Trophoblast cell (in vitro differentiated cells and primary cell): ENCODE results near the gene PDGFD.

Source experiments
- DNase-seq, 2 donors: peaks; one replicate each; pipeline ENCODE4 v3.0.0-alpha.2; 2016
- H2AFZ ChIP-seq: 2 replicates; pipeline ENCODE4 v1.6.1; 2013; ENCODE audit warnings: low read length, moderate library complexity, mild to moderate bottlenecking; ENCODE audit not compliant: insufficient read depth, poor library complexity
- H2AK5ac ChIP-seq: 2 replicates; pipeline ENCODE4 v1.6.1; 2013; ENCODE audit warnings: mild to moderate bottlenecking, low read length
- H2BK120ac ChIP-seq: 2 replicates; pipeline ENCODE4 v1.6.1; 2013; ENCODE audit warnings: low read length, mild to moderate bottlenecking, moderate library complexity; ENCODE audit not compliant: insufficient read depth, poor library complexity
- H2BK12ac ChIP-seq: 2 replicates; pipeline ENCODE4 v1.6.1; 2013; ENCODE audit warnings: mild to moderate bottlenecking, low read length, moderate library complexity
- H2BK5ac ChIP-seq: 2 replicates; pipeline ENCODE4 v1.6.1; 2013; ENCODE audit warnings: low read length, low read depth, moderate library complexity, mild to moderate bottlenecking; ENCODE audit not compliant: poor library complexity
- H3K14ac ChIP-seq: 2 replicates; pipeline ENCODE4 v1.6.1; 2013; ENCODE audit warnings: mild to moderate bottlenecking, low read length
- H3K18ac ChIP-seq: 2 replicates; pipeline ENCODE4 v1.6.1; 2013; ENCODE audit warnings: mild to moderate bottlenecking, low read length
- H3K23ac ChIP-seq: 2 replicates; pipeline ENCODE4 v1.6.1; 2013; ENCODE audit warnings: low read length
- H3K27ac ChIP-seq: 2 replicates; pipeline ENCODE4 v1.5.1; 2013; ENCODE audit warnings: low read depth, mild to moderate bottlenecking, inconsistent platforms, low read length, moderate library complexity
- H3K27me3 ChIP-seq: 2 replicates; pipeline ENCODE4 v1.6.1; 2013; ENCODE audit warnings: inconsistent platforms, mild to moderate bottlenecking, low read length, moderate library complexity; ENCODE audit not compliant: insufficient read depth
- H3K36me3 ChIP-seq, 2 experiments: 1 replicate in 1 of 2; 2 replicates in 1 of 2; pipeline ENCODE4 v1.6.1; 2013; ENCODE audit warnings: low read length in 2 of 2, mild to moderate bottlenecking in 2 of 2, moderate library complexity in 1 of 2; ENCODE audit not compliant: insufficient read depth in 2 of 2, control insufficient read depth in 1 of 2
- H3K4ac ChIP-seq: 2 replicates; pipeline ENCODE4 v1.6.1; 2013; ENCODE audit warnings: low read depth, mild to moderate bottlenecking, low read length, moderate library complexity
- H3K4me1 ChIP-seq, 2 experiments: 1 replicate in 1 of 2; 2 replicates in 1 of 2; pipeline ENCODE4 v1.6.1; 2013; ENCODE audit warnings: low read length in 2 of 2, mild to moderate bottlenecking in 2 of 2, moderate library complexity in 1 of 2; ENCODE audit not compliant: insufficient read depth in 2 of 2, control insufficient read depth in 1 of 2
- H3K4me2 ChIP-seq: 2 replicates; pipeline ENCODE4 v1.6.1; 2013; ENCODE audit warnings: inconsistent platforms, mild to moderate bottlenecking, low read length, moderate library complexity
- H3K4me3 ChIP-seq: 2 replicates; pipeline ENCODE4 v1.5.1; 2013; ENCODE audit warnings: mild to moderate bottlenecking, low read depth, low read length, inconsistent platforms
- H3K79me1 ChIP-seq: one replicate; pipeline ENCODE4 v1.6.1; 2013; ENCODE audit warnings: low read length
- H3K79me2 ChIP-seq: 2 replicates; pipeline ENCODE4 v1.6.1; 2013; ENCODE audit warnings: low read length, mild to moderate bottlenecking; ENCODE audit not compliant: control insufficient read depth, insufficient read depth, poor library complexity
- H3K9ac ChIP-seq: 2 replicates; pipeline ENCODE4 v1.6.1; 2013; ENCODE audit warnings: mild to moderate bottlenecking, low read length
- H3K9me3 ChIP-seq: 2 replicates; pipeline ENCODE4 v1.6.1; 2013; ENCODE audit warnings: low read depth, mild to moderate bottlenecking, control low read depth, inconsistent platforms, low read length; ENCODE audit not compliant: insufficient read depth
- H4K12ac ChIP-seq: 2 replicates; pipeline ENCODE4 v1.6.1; 2013; ENCODE audit warnings: low read depth, mild to moderate bottlenecking, low read length, moderate library complexity
- H4K8ac ChIP-seq: 2 replicates; pipeline ENCODE4 v1.6.1; 2013; ENCODE audit warnings: low read depth, mild to moderate bottlenecking, low read length, moderate library complexity
- H4K91ac ChIP-seq: one replicate; pipeline ENCODE4 v1.6.1; 2013; ENCODE audit warnings: low read depth, mild to moderate bottlenecking, low read length, moderate library complexity
- WGBS: extraction: QIAGEN DNeasy Blood & Tissue Kit; methylation state at CpG from one replicate; pipeline ENCODE4 v1.1.7; 2013; ENCODE audit warnings: missing lambda C conversion rate; ENCODE audit not compliant: insufficient read length, insufficient coverage; ENCODE audit errors: extremely low coverage; 5-methylcytosine and 5-hydroxymethylcytosine counted together

PDGFD gene

DNA sequence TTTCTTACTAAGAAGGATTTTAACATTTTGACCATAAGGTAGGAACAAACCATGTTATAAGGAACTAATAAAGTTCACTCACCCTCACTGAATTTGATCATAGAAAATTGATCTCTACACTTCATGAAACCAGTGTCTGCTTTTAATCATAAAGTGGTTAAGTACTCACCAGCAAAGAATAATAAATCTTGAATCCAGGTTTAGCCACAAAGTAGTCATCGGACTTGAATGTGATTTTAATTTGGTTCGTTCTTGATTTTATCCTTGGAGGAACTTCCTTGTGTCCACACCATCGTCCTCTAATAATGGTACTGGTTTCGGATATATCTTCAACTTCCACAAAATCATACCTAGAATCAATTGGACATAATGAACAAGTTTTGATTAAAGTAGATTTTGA lies 168.1 kb downstream of the PDGFD start:
- Histone ChIP-seq H3K23ac (no peak overlapping the region), H4K8ac (no peak overlapping the region), H2BK120ac (no peak overlapping the region), H4K12ac (no peak overlapping the region), H3K4me2 (no peak overlapping the region), H3K4me3 (no peak overlapping the region), H3K14ac (no peak overlapping the region), H3K4me1 (no peaks in the 10 kb centered on the region), H2AFZ (no peak overlapping the region), H2AK5ac (no peak overlapping the region), H2BK12ac (no peak overlapping the region), H3K9me3 (no peaks in the 10 kb centered on the region), H3K27me3 (no peaks in the 10 kb centered on the region), H4K91ac (no peak overlapping the region), H3K36me3 (no peaks in the 10 kb centered on the region), H2BK5ac (no peak overlapping the region), H3K27ac (no peak overlapping the region), H3K79me2 (no peaks in the 10 kb centered on the region), H3K4ac (no peak overlapping the region), H3K79me1 (no peaks in the 10 kb centered on the region), H3K9ac (no peak overlapping the region), H3K18ac (no peak overlapping the region)
- DNase-seq = no peak
- WGBS = no CpG with 5 or more reads among the region's 4 CpGs

DNA sequence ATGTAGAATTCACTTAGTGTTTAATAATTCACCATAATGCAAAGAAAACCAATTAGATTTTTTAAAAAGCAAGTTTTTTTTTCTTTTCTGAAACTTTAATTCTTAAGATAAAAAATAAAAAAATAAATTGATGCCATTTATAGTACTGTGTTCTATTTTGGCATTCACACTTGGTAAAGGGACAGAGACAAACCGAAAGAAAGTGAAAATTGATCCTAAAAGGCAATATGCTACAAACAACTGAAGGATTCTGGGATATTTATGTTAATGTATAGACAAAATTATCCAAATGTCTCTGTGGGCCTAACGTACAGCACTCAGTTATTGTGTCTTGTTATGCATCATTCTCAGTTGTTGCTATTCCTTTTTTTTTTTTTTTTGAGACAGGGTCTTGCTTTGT lies 169.4 kb downstream of the PDGFD start:
- Histone ChIP-seq H3K27ac (no peak overlapping the region), H2BK5ac (no peak overlapping the region), H3K79me2 (no peaks in the 10 kb centered on the region), H3K23ac (no peak overlapping the region), H3K4ac (no peak overlapping the region), H3K4me2 (no peak overlapping the region), H3K14ac (no peak overlapping the region), H3K9me3 (no peaks in the 10 kb centered on the region), H2BK12ac (no peak overlapping the region), H4K12ac (no peak overlapping the region), H2AK5ac (no peak overlapping the region), H4K8ac (no peak overlapping the region), H4K91ac (no peak overlapping the region), H3K79me1 (no peaks in the 10 kb centered on the region), H3K36me3 (no peaks in the 10 kb centered on the region), H3K18ac (no peak overlapping the region), H3K4me3 (no peak overlapping the region), H3K9ac (no peak overlapping the region), H2AFZ (no peak overlapping the region), H3K27me3 (no peaks in the 10 kb centered on the region), H2BK120ac (no peak overlapping the region), H3K4me1 (no peaks in the 10 kb centered on the region)
- no peak for DNase-seq
- WGBS = no CpG with 5 or more reads among the region's 2 CpGs

DNA sequence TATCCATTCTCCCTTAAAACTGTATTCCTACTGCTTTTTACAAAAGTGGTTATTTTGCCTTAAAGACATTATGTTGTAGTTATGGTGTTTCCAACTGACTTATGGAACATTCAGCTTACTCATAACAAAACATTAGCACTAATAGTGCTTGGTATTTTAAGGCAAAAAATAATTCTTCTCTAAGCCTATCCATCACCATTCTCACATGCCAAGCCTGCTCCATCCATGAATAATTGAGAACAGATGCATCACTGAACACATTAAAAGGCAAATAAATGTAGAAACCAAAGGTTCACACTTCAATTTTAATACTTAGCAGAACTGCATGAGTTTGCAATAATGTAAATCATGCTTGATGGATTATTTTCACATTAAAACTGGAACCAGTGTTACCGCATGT lies 169.9 kb downstream of the PDGFD start:
- H3K23ac ChIP-seq = no peak overlapping the region
- no peak overlapping the region for H3K18ac ChIP-seq
- H3K27me3 ChIP-seq = no peaks in the 10 kb centered on the region
- H3K4me2 ChIP-seq = no peak overlapping the region
- H3K9ac ChIP-seq = no peak overlapping the region
- H3K36me3 ChIP-seq = no peaks in the 10 kb centered on the region
- no peaks in the 10 kb centered on the region for H3K79me2 ChIP-seq
- no peak overlapping the region for H4K12ac ChIP-seq
- no peak overlapping the region for H3K4ac ChIP-seq
- no peak overlapping the region for H2AFZ ChIP-seq
- H2AK5ac ChIP-seq = no peak overlapping the region
- no peaks in the 10 kb centered on the region for H3K4me1 ChIP-seq
- H2BK12ac ChIP-seq = no peak overlapping the region
- H4K91ac ChIP-seq = no peak overlapping the region
- no peaks in the 10 kb centered on the region for H3K79me1 ChIP-seq
- DNase-seq = no peak
- no peak overlapping the region for H3K27ac ChIP-seq
- H2BK120ac ChIP-seq = no peak overlapping the region
- H3K4me3 ChIP-seq = no peak overlapping the region
- H2BK5ac ChIP-seq = no peak overlapping the region
- no peak overlapping the region for H3K14ac ChIP-seq
- H3K9me3 ChIP-seq = no peaks in the 10 kb centered on the region
- no peak overlapping the region for H4K8ac ChIP-seq
- no CpG with 5 or more reads among the region's 1 CpG for WGBS

DNA sequence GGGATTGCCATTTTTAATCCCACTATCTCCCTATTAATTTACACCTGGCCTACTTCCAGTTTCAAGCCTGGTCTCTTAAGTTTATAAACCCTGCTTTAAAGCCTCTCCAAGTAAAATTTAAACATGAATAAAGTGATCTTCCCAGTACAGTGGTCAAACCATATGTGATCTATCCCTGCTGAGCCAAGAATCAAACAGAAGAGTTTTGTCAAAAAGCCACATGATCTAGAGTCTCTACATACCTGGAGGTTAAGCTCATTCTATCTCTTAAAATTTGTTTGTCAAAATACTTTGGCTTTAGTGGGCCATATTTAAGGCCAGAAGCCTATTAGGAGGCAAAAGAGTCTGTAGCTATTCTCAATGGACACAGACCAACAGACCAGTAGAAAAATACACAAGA lies 170.4 kb downstream of the PDGFD start:
- no peaks in the 10 kb centered on the region for H3K4me1 ChIP-seq
- no peak overlapping the region for H3K23ac ChIP-seq
- H2BK120ac ChIP-seq = no peak overlapping the region
- no peak overlapping the region for H4K91ac ChIP-seq
- no peak for DNase-seq
- H2BK12ac ChIP-seq = no peak overlapping the region
- no peak overlapping the region for H4K12ac ChIP-seq
- H3K18ac ChIP-seq = no peak overlapping the region
- H3K4ac ChIP-seq = no peak overlapping the region
- H2BK5ac ChIP-seq = no peak overlapping the region
- no peaks in the 10 kb centered on the region for H3K9me3 ChIP-seq
- H3K4me2 ChIP-seq = no peak overlapping the region
- no peaks in the 10 kb centered on the region for H3K79me1 ChIP-seq
- H3K4me3 ChIP-seq = no peak overlapping the region
- H4K8ac ChIP-seq = no peak overlapping the region
- no peak overlapping the region for H3K14ac ChIP-seq
- no peaks in the 10 kb centered on the region for H3K79me2 ChIP-seq
- H3K9ac ChIP-seq = no peak overlapping the region
- H3K27ac ChIP-seq = no peak overlapping the region
- H3K36me3 ChIP-seq = no peaks in the 10 kb centered on the region
- no peak overlapping the region for H2AFZ ChIP-seq
- no peaks in the 10 kb centered on the region for H3K27me3 ChIP-seq
- H2AK5ac ChIP-seq = no peak overlapping the region

DNA sequence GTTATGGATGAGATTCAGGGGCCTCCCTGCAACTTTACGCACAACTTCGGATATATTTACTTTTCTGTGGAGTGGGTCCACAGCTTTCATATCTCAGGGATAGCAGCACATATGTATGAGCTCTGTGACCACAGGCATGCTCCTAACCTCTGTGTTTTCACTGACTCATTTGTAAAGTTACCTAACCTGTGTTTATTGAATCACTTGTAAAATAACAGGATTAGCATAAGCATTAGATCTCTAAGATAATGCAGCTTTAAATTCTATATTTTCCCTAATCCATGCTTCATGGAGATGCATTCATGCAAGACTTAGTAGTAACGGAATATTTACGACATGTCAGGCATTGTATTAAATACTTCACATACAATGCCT lies 175.4 kb downstream of the PDGFD start:
- no peak overlapping the region for H2AK5ac ChIP-seq
- H3K27me3 ChIP-seq = no peaks in the 10 kb centered on the region

More for the DNA sequence above, 175.4 kb downstream of the PDGFD start:
- Histone ChIP-seq H3K23ac (no peak overlapping the region), H3K4ac (no peak overlapping the region), H3K4me3 (no peak overlapping the region), H3K79me2 (no peaks in the 10 kb centered on the region), H4K91ac (no peak overlapping the region), H4K12ac (no peak overlapping the region), H3K14ac (no peak overlapping the region), H4K8ac (no peak overlapping the region), H2BK12ac (no peak overlapping the region), H3K79me1 (no peaks in the 10 kb centered on the region), H3K27ac (no peak overlapping the region), H2BK120ac (no peak overlapping the region), H2BK5ac (no peak overlapping the region), H3K9me3 (no peaks in the 10 kb centered on the region), H3K9ac (no peak overlapping the region), H3K4me1 (no peaks in the 10 kb centered on the region), H2AFZ (no peak overlapping the region), H3K36me3 (no peaks in the 10 kb centered on the region), H3K18ac (no peak overlapping the region), H3K4me2 (no peak overlapping the region)
- DNase-seq = no peak
- WGBS = no CpG with 5 or more reads among the region's 4 CpGs
